B cell (primary cell): ENCODE data around the gene ADCY3. TPM values are rescaled to one million over a fixed set of nuclear protein-coding genes. Genes with fewer than 3 reads are reported as not detected.

Experiments
- ATAC-seq: fragments of 200-7000 bp; cut with Tn5 transposase; one replicate; pipeline ENCODE4 v1.10.0; 2021; ENCODE audit warnings: low read depth, mild to moderate bottlenecking, moderate number of reproducible peaks, moderate library complexity
- CTCF ChIA-PET: fragments of 350-600 bp; sonication (Branson Sonifier 250); formaldehyde crosslinking; loops from one replicate; lab custom pipeline; 2021; ENCODE audit warnings: antibody characterized with exemption, inconsistent platforms; lab: Charles Lee
- POLR2A ChIA-PET: fragments of 350-600 bp; sonication (Branson Sonifier 250); formaldehyde crosslinking; loops from one replicate; lab custom pipeline; 2021; ENCODE audit warnings: antibody characterized with exemption; lab: Charles Lee
- DNase-seq: peaks from one replicate; pipeline ENCODE4 v3.0.0; 2013
- H2AFZ ChIP-seq: 2 replicates; pipeline ENCODE4 v1.6.1; 2012; ENCODE audit warnings: mild to moderate bottlenecking, low read depth, low read length; ENCODE audit not compliant: insufficient read depth, poor library complexity, severe bottlenecking
- H3K27ac ChIP-seq, 2 donors: 1 replicate in 1 of 2; 2 replicates in 1 of 2; pipeline ENCODE4 v1.5.1; 2012 to 2013; ENCODE audit warnings: low read length in 2 of 2, mild to moderate bottlenecking in 2 of 2, moderate library complexity in 1 of 2
- H3K27me3 ChIP-seq, 4 experiments: fragments of 200-600 bp in 1 of 4; sonication (generic) in 1 of 4; replicated peaks in 1 of 4; 1 replicate in 2 of 4; 2 replicates in 2 of 4; pipeline versions ENCODE4 v1.6.1 to v1.7.0; 2013 to 2016; ENCODE audit warnings: low read length in 3 of 4, mild to moderate bottlenecking in 2 of 4, mixed read lengths in 1 of 4, moderate library complexity in 1 of 4; ENCODE audit not compliant: insufficient read depth in 4 of 4, control insufficient read depth in 3 of 4; ENCODE audit errors: control extremely low read depth in 1 of 4
- H3K36me3 ChIP-seq, 2 experiments: replicated peaks in 1 of 2; 1 replicate in 1 of 2; 2 replicates in 1 of 2; pipeline versions ENCODE4 v1.6.1 to v1.7.1; 2013; ENCODE audit warnings: low read length in 1 of 2; ENCODE audit not compliant: insufficient read depth in 2 of 2, control insufficient read depth in 1 of 2; ENCODE audit errors: control extremely low read depth in 1 of 2, extremely low read depth in 1 of 2
- H3K4me1 ChIP-seq, 2 donors: fragments of 200-600 bp in 1 of 2; sonication (generic) in 1 of 2; 1 replicate in 1 of 2; 2 replicates in 1 of 2; pipeline versions ENCODE4 v1.5.1 to v1.6.1; 2013 to 2017; ENCODE audit warnings: low read length in 2 of 2; ENCODE audit not compliant: control insufficient read depth in 2 of 2, insufficient read depth in 2 of 2
- H3K4me2 ChIP-seq: replicated peaks from 2 replicates; pipeline ENCODE3; 2012; ENCODE audit warnings: mild to moderate bottlenecking, low read depth, low read length; ENCODE audit not compliant: poor library complexity, severe bottlenecking
- H3K4me3 ChIP-seq, 5 experiments: fragments of 200-600 bp in 1 of 5; sonication (generic) in 1 of 5; 1 replicate in 3 of 5; 2 replicates in 2 of 5; pipeline versions ENCODE4 v1.5.1 to v1.7.0; 2011 to 2016; ENCODE audit warnings: low read length in 4 of 5, mild to moderate bottlenecking in 4 of 5, low read depth in 2 of 5, control low read depth in 1 of 5, moderate library complexity in 1 of 5; ENCODE audit not compliant: insufficient read depth in 1 of 5; ENCODE audit errors: control extremely low read depth in 1 of 5, extremely low read depth in 1 of 5
- H3K79me2 ChIP-seq: fragments of 200-600 bp; sonication (generic); one replicate; pipeline ENCODE4 v1.6.0; 2016; ENCODE audit warnings: low read length; ENCODE audit not compliant: control insufficient read depth, insufficient read depth
- H3K9ac ChIP-seq: fragments of 200-600 bp; sonication (generic); 2 replicates; pipeline ENCODE4 v1.6.1; 2017; ENCODE audit warnings: mild to moderate bottlenecking, low read length, moderate library complexity
- H3K9me3 ChIP-seq, 3 donors: one replicate each; pipeline versions ENCODE4 v1.6.1 to v1.7.1; 2013; ENCODE audit warnings: low read length in 2 of 3; ENCODE audit not compliant: control insufficient read depth in 2 of 3, insufficient read depth in 1 of 3; ENCODE audit errors: control extremely low read depth in 1 of 3
- H4K20me1 ChIP-seq: 2 replicates; pipeline ENCODE4 v1.6.0; 2012; ENCODE audit warnings: mild to moderate bottlenecking, low read length; ENCODE audit not compliant: insufficient read depth, control insufficient read depth, poor library complexity, severe bottlenecking
- H3K27ac Mint-ChIP-seq: one replicate; pipeline ENCODE4 v1.8.0; 2021; ENCODE audit warnings: mixed read lengths
- H3K27me3 Mint-ChIP-seq: one replicate; pipeline ENCODE4 v1.8.0; 2021; ENCODE audit warnings: mixed read lengths
- H3K4me1 Mint-ChIP-seq: one replicate; pipeline ENCODE4 v1.8.0; 2021; ENCODE audit warnings: mixed read lengths
- H3K4me3 Mint-ChIP-seq: one replicate; pipeline ENCODE4 v1.8.0; 2021; ENCODE audit warnings: mixed read lengths
- H3K9me3 Mint-ChIP-seq: one replicate; pipeline ENCODE4 v1.8.0; 2022; ENCODE audit warnings: mixed read lengths; ENCODE audit not compliant: insufficient read depth
- EZH2 ChIP-seq: IDR thresholded peaks from 2 replicates; pipeline ENCODE4 v1.6.1; 2012; ENCODE audit warnings: borderline replicate concordance, low read depth, mild to moderate bottlenecking, moderate library complexity, low read length; ENCODE audit not compliant: insufficient read depth, poor library complexity, severe bottlenecking
- WGBS: methylation state at CpG from one replicate; pipeline ENCODE4 v1.1.5; 2013; ENCODE audit warnings: missing lambda C conversion rate; ENCODE audit not compliant: insufficient coverage; 5-methylcytosine and 5-hydroxymethylcytosine counted together
- intact Hi-C: fragments of 100-400 bp; cut with micrococcal nuclease; formaldehyde crosslinking; loops from one replicate; pipeline ENCODE4 v1.10.0; 2022
- polyA plus RNA-seq: library from polyadenylated mRNA; depleted of rRNA; stranded (reverse); fragments of >200 nt; gene quantifications from 2 replicates; pipeline ENCODE4 v1.2.3, GENCODE V29; 2012
- total RNA-seq, 2 donors: library from RNA; stranded (reverse); fragments of 120-200 nt in 1 of 2; gene quantifications; 1 replicate in 1 of 2; 2 replicates in 1 of 2; pipeline versions ENCODE4 v1.2.3 to v1.2.4, GENCODE V29; 2013 to 2022
- TF ChIP-seq, protein P1 (sequence below): fragments of 200-600 bp; IDR thresholded peaks from one replicate; pipeline ENCODE4 v1.8.0; 2022; ENCODE audit warnings: antibody characterized with exemption, mild to moderate bottlenecking

The ADCY3 gene
- total and polyA plus RNA-seq, 2 donors (not counting 1 experiment from before 2014, with no cell fraction given), result 48.4 to 73.0 TPM

DNA sequence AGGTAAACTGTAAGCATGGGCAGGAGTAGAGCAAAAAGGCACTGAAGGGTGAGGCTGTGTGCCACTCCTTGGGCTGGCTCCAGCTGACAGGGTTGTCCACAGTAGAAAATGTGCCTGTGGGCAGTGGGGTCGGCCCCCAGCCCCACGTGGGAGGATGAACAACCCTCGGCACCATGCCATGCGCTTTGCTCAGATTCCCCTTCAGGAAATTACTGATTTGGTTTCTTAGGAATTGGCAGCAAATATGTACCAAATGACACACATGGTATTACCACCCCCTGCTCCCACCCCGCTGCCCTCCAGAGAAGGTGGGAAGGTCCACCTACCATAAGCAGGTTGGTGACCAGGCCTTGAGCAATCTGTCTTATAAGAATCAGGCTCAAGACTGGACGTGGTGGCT, 13.6 kb downstream of the ADCY3 start:
- TF ChIP-seq, protein P1, sequence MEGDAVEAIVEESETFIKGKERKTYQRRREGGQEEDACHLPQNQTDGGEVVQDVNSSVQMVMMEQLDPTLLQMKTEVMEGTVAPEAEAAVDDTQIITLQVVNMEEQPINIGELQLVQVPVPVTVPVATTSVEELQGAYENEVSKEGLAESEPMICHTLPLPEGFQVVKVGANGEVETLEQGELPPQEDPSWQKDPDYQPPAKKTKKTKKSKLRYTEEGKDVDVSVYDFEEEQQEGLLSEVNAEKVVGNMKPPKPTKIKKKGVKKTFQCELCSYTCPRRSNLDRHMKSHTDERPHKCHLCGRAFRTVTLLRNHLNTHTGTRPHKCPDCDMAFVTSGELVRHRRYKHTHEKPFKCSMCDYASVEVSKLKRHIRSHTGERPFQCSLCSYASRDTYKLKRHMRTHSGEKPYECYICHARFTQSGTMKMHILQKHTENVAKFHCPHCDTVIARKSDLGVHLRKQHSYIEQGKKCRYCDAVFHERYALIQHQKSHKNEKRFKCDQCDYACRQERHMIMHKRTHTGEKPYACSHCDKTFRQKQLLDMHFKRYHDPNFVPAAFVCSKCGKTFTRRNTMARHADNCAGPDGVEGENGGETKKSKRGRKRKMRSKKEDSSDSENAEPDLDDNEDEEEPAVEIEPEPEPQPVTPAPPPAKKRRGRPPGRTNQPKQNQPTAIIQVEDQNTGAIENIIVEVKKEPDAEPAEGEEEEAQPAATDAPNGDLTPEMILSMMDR, result no peak
- no peak for TF ChIP-seq EZH2
- intact Hi-C loops, result no loop called here
- Histone ChIP-seq H4K20me1 (no peaks in the 10 kb centered on the region), H3K4me1 (no peaks in the 10 kb centered on the region), H3K79me2 (no peaks in the 10 kb centered on the region), H3K9ac (no peak overlapping the region), H3K4me2 (no peak overlapping the region), H3K4me3 (no peak overlapping the region), H3K36me3 (no peaks in the 10 kb centered on the region), H3K9me3 (peaks cover 0 to 5% (median 0%) of the 10 kb centered on the region in 3 donors), H3K27me3 (no peaks in the 10 kb centered on the region), H2AFZ (no peak overlapping the region), H3K27ac (no peak overlapping the region)
- no peaks in the 10 kb centered on the region for H3K9me3 Mint-ChIP-seq
- ChIA-PET CTCF (no interaction called here), POLR2A (no interaction called here)
- ATAC-seq (no peak), DNase-seq (no peak)
- H3K27me3 Mint-ChIP-seq, result no peaks in the 10 kb centered on the region
- H3K4me3 Mint-ChIP-seq, result no peak overlapping the region
- H3K27ac Mint-ChIP-seq, result no peak overlapping the region
- no peaks in the 10 kb centered on the region for H3K4me1 Mint-ChIP-seq
- 100% methylated on average over 3 of the region's 6 CpGs for WGBS

DNA sequence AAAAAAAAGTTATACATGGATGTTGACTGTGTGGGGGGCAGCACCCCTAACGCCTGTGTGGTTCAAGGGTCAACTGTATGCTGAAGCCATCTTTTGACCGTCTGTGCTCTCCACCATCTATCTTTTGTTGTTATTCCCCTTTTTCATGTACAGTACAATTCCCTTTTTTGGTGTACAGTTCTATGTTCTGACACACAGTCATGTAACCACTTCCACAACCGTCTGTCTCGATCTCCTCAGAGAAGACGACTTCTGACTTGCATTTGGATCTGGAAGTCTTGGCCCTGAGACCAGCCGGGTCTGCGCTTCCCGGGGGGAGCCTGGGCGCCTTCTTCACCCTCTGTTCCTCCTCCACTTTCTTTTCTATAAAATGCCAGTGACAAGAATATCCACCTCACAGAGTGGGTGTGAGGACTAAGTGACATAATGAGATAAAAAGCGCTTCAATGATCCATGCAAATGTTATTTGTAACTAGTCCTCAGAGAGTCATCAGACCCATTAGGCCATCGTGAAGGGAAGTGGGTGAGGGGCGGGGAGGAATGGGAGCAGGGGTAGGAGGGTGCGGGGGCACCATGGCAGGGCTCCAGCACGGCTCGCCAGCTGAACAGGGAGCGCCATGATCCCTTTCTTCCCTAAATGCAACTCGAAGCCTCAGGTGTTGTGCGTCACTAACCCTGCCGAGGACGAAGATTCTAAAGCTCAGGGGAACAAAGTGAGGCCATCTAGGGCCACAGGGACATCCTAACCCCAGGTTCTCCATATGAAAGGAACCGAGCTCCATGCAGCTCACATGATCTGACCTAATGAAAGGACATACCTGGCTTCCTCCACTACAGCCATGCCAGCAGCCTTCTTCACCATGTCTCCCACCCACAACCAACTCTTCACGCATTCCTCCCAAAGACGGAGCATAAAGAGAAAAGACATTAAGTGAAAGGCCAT, 16.6 kb downstream of the ADCY3 start:
- H3K27me3 ChIP-seq, result no peaks in the 10 kb centered on the region
- ATAC-seq, result no peak
- no peak for DNase-seq
- H3K4me3 ChIP-seq, result no peak overlapping the region
- no peaks in the 10 kb centered on the region for H3K79me2 ChIP-seq
- TF ChIP-seq, protein P1, result no peak
- no peak for TF ChIP-seq EZH2
- intact Hi-C loops, result no loop called here
- no peaks in the 10 kb centered on the region for H3K36me3 ChIP-seq
- Mint-ChIP-seq H3K9me3 (no peaks in the 10 kb centered on the region), H3K4me3 (no peak overlapping the region), H3K27me3 (no peaks in the 10 kb centered on the region), H3K27ac (no peak overlapping the region), H3K4me1 (no peaks in the 10 kb centered on the region)
- no peak overlapping the region for H3K4me2 ChIP-seq
- WGBS, result 95% methylated on average over 17 of the region's 23 CpGs
- no peaks in the 10 kb centered on the region for H3K4me1 ChIP-seq
- ChIA-PET CTCF (interaction anchor here (1.0 kb wide), 1 partner anchor 18 kb away, joined by 3 read pairs; no protein-coding TSS in a partner anchor), POLR2A (no interaction called here)
- H3K9me3 ChIP-seq, result peaks cover 0 to 2% (median 0%) of the 10 kb centered on the region in 3 donors
- H3K27ac ChIP-seq, result no peak overlapping the region
- H3K9ac ChIP-seq, result no peak overlapping the region
- no peak overlapping the region for H2AFZ ChIP-seq
- no peaks in the 10 kb centered on the region for H4K20me1 ChIP-seq
